TTC549 (cell line): ENCODE results near the gene RASIP1.
"Not testable (repeated sequence)": the region's sequence is repeated elsewhere in the genome, so short reads cannot be mapped to it uniquely, and the experiment has no call there.

ENCODE experiments used
- FAIRE-seq: peaks from 2 replicates; lab custom pipeline; 2012; peaks lifted over from hg19 to GRCh38; lab: Jason Lieb, UNC

Gene RASIP1

GRCh38 chr19:48731452-48731851 is 9.0 kb downstream of the RASIP1 start:
- FAIRE-seq = no peak

DNA sequence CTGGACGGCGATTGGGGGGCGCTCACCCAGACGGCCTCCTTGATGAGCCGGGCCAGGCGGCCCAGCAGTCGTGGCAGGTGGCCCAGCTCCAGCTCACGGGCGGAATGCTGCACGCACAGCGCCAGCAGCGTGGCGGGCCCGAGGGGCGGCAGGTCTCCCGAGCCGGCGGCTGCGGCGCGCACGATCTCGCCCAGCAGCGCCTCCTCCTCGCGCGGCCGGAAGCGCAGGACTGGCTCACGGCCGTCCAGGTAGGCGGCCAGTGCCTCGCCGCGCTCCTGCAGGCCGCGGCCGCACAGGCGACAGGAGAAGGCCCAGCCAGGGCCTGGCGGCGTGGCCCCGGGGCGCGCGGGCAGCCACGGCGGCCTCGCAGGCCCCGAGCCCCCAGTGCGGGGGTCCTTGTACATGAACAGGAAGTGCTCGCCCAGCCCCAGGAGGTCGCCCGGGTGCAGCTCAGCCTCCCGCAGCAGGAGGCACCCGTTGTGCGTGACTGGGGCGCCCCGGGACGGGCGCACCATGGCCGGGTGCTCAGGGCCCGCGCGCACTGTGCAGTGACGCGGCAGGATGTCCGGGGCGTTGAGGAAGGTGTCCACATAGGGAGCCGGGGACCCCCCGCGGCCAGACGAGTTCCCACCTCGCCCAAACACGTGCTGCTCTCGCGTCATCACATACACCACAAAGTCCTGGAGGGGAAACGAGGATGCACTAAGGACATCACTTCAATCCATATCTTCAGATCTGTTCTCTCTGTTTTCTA is 11.3 kb downstream of the RASIP1 start:
- no peak for FAIRE-seq

DNA sequence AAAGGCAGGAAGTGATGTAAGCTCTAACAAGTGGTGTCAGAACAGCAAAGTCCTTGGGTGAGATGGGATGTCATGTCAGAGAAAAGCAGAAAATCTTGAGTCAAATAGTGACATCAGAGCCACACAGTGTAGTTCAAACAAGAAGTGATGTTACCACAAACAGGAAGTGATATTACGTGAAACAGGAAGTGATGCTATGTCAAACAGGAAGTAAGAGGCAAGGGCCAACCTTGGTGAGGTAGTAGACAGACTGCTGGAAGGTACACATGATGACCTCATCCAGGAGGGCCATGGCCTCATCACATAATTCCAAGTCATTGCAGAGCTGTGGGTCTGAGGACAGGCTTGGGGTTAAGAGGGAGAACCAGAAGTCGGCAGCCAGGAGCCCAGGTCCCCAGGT is 13.9 kb downstream of the RASIP1 start:
- no peak for FAIRE-seq

DNA sequence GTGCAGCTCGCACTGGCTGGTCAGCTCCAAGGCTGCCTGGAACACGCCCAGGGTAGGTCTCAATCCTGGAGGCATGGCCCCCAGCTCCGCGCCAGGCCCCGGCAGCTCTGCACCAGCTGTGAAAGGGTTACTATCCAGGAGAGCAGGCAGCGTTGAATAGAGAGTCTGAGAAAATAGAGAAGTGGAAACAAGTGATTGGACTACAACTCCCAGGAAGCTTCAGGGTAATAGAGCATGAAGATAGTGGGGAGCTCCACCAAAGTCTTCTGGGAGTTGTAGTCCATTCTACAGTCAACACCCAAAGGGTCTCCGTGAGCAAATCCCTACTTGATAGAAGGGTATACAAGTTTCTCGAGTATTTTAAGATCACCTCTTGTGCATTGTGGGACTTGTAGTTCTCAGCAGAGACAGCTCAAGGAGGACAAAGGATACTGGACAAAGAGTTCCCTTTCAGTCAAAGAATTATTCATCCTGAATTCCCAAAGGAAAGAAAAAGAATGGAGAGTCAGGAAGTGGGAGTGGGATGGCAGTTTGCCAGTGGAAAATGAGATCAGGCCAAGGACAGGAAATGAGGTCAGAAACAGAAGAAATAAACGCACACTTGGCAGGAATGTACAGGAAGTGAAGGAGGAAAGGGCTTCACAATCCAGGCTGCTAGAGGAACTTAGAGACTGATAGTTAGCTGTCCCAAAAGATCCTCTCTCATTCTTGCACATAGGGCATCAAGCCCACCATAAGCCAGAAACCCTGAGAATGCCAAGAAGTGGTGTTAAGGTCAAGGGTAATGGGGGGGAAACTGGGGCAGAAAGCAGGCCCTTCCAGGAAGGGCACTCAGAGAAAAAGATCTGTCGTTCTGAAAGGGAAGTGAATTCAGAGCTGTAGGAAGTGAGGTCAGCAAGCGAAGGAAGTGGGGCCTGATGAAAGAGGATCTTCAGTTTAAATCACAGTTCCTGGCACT is 15.3 kb downstream of the RASIP1 start:
- FAIRE-seq = peak; percentile 85

DNA sequence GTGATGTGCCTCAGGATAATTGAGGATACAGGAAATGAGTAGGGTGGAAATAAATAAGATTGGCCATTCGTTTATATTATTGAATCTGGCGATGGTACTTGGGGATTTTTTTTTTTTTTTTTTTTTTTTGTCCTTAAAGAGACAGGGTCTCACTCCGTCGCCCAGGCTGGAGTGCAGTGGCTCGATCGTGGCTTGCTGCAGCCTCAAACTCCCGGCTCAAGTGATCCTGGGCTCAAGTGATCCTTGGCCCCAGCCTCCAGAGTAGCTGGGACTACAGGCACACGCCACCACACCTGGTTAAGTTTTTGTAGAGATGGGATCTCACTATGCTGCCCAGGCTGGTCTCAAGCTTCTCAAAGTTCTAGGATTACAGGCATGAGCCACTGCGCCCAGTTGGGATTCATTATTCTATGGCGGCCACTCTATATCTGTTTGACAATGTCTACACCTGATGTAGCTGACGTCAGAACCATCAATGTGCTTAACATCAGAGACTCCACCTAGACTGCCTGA is 18.2 kb downstream of the RASIP1 start:
- FAIRE-seq = no peak

GRCh38 chr19:48720613-48721296 is 19.7 kb downstream of the RASIP1 start:
- peak; percentile 95 for FAIRE-seq

DNA sequence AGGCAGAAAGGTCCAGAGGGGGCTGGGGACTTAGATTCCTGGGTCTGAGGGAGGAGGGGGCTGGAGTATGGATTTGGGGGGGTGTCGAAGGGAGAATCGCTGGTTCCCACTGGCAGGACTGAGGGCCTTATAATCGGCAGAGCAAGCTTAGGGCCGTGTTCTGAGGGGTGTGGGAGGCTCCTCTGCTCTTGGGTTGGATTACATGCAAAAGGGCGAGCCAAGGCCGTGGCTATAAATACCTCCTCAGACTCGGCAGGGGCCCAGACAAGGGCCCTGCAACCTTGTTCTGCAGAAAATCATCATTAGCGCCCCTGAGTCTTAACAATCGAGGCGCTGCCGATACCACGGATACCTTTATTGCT is 20.2 kb downstream of the RASIP1 start:
- no peak for FAIRE-seq

GRCh38 chr19:48719263-48720171 is 20.9 kb downstream of the RASIP1 start, which contains the start of gene MAMSTR:
Gene MAMSTR, minus strand, starts transcription at chr19:48719725. Its CDS starts 694 bp downstream, at chr19:48719031.
- no peak for FAIRE-seq

DNA sequence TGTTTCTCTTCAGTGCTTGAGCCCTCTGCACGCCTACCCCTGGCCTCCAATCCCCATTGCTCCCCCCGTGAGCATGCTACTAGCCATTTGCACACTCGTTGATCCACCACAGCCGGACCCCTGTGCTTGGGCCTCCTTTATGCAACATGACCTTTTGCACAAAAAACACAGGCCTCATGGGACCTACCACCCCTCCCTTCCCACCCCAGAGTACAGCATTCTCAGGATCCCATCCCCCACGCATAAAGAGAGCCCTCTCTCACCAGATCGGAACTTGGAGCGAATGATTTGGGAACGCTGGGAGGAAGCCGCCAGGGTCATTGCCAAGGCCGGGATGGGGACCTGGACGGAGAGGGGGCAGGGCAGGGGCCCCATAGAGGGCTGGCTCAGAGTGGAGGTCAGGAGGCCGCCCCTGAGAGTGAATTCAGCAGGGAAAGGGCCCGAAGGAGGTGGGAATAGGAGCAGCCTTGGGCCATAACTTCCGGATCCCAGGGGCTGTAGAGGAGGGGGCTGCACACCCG is 21.6 kb downstream of the RASIP1 start:
- FAIRE-seq = no peak

- not testable (repeated sequence) for FAIRE-seq
These were observed 22.3 kb downstream of the RASIP1 start for GRCh38 chr19:48718106-48718505.

DNA sequence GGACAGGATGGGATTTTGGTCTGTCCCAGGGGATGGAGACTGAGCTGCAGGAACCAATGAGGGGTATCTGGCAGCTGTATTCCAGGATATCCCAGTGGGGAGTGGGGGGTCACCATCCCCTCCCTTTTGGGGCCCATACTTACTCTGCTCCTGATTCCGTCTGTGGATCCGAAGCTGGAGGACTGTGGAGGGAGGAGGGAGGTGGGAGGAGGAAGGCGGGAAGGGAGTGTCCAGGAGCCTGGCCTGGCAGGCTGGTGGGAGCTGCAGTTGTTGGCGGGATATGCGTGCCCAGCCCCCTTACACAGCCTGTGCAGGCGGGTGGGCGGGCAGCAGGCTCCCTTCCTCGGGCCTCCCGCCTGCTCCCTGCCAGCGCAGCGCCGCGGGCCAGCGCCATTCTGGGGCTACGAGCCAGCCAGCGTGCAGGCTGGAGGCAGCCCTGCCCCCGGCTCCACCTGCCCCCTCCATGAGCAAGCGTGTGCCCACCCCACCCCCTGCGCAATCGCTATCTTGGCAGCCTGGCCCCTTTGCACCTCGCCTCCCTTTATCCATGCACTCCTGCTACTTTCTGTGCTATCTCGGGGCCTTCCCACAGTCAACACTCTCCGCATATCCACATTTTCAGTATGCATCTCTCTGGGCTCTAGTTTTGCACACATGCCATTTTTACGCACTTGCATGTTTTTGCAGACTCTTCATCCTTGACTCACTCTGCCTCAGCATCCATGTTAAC is 23.7 kb downstream of the RASIP1 start:
- no peak for FAIRE-seq

DNA sequence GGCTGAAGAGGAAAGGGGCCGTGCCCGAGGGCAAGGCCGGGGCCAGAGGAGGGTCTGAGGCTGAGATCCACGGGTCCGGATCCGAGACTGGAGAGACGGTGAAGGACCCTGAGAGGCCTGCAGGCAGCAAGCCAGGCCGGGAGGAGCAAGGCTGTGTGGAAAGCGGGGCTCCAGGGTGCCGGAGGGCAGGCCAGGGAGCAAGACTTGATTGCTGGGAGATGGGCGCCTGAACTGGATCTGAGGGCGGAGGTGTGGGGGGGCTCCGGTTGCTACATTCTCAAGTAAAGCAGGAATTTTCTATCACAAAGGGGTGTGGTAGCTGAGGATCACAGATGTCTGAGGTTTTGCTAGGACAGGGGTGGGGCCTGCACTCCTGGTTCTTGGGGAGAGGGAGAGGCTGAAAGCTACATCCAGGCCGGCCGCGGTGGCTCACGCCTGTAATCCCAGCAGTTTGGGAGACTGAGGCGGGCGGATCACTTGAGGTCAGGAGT is 24.7 kb downstream of the RASIP1 start:
- no peak for FAIRE-seq

DNA sequence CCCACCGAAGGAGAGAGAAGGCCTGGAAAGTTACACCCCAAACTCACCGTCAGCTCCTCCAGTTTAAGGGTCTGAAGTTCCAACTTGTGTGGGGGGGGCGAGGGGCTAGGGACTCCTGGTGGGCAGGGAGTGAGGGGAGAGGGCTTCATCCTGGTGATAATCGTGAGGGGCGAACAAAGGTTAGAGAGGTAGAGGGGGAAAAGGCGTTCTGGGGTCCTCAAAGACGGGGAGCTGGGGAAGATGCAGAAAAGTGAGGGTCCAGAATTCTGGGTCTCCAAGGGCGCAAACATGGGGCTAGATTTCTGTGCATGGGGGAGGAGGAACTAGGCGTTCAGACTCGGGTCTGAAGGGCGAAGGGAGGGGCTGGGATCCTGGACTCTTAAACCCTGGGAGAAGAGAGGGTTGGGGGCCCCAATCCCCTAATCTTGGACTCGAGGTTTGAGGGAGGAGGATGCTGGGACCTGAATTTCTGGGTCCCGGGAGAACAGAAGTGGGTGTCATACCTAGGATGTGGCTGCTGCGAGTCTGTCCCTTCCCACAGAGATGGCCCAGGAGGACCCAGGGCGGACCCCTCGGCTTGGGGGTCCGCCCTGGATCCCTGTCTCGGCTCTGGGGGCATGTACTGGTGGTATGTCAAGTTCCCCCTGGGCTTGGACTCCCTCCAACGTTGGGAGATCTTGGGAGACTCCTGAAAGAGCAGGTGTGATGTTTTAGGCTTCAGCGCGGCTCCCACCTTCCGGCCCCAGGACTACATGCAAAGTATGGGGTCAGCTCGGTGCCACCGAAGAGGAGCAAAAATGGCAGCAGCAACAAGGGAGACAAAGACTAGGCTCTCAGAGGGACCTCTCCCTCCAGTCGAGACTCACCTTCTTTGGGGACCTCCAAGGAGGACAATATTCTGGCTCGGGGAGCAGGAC is 25.4 kb downstream of the RASIP1 start:
- FAIRE-seq = no peak

- peak; percentile 97 for FAIRE-seq
These were observed 26.3 kb downstream of the RASIP1 start for GRCh38 chr19:48713864-48714755.

DNA sequence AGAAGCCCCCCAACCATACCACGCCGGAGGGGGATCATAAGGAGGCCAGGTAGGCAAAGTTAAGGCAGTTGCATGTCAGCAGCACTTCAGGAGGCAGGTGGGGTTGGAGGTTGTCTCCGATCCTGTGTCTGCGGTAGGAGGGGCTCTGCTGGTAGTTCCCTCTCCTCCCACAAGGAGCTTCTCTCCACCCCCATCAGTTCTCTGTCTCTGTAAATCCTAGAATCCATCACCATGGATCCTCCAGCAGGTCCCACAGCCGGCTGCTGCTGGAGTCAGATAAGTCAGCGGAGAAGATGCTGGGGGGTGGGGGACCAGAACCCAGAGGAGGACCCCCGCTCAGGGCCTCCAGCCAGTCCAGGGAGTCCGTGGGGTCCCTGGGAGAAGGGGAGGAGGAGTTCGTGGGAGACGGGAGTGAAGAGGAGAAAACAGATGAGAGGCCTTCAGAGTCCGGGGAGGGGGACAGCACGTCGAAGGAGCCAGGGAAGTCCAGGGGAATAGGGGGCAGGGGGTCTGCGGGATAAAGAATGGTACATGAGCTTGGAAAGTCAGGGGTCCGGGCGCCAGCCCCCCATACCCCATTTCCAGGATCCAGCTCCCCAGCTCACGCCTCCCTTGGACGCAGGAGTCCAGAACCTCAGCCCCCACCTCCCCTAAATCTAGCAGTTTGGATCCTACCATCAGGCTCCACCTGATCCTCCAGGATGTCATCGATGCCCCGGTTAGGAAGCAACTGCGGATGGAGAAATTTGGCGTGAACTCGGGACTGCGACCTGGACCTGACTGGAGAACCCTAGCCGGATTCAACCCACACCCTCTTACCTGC is 27.2 kb downstream of the RASIP1 start:
- no peak for FAIRE-seq

GRCh38 chr19:48711106-48711662 is 29.2 kb downstream of the RASIP1 start:
- no peak for FAIRE-seq

DNA sequence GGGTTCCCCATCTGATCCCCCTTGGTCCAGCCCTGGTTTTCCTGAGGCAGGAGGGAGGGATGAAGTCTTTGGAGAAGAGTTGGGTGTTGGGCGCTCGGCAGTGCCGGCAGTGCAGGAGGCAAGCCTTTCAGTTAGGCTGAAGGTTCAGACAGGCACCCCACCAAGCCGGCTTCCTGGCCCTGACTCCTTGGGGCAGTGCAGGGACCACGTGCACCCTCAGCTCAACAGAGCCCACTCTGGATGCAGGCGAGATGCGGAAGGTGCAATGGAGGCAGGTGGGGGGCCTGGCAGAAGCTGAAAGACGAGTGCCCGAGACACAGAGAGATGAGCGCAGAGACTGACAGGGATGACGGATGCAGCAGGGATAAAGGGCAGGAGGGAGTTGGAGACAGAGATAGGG is 31.9 kb downstream of the RASIP1 start:
- no peak for FAIRE-seq
